ES-I3 (cell line): Measurements from ENCODE around the gene TASP1.

ENCODE experiments used
- H3K36me3 ChIP-seq: 2 replicates; pipeline ENCODE4 v1.6.1; 2013; ENCODE audit warnings: mild to moderate bottlenecking, low read length, control low read depth, moderate library complexity; ENCODE audit not compliant: insufficient read depth
- H3K4me1 ChIP-seq: 2 replicates; pipeline ENCODE4 v1.6.1; 2013; ENCODE audit warnings: mild to moderate bottlenecking, control low read depth, low read length; ENCODE audit not compliant: insufficient read depth
- H3K9ac ChIP-seq: 2 replicates; pipeline ENCODE4 v1.6.1; 2013; ENCODE audit warnings: low read depth, mild to moderate bottlenecking, low read length, moderate library complexity
- H3K9me3 ChIP-seq: 2 replicates; pipeline ENCODE4 v1.6.1; 2013; ENCODE audit warnings: mild to moderate bottlenecking, low read length, moderate library complexity; ENCODE audit not compliant: control insufficient read depth, insufficient read depth

TASP1 gene

DNA sequence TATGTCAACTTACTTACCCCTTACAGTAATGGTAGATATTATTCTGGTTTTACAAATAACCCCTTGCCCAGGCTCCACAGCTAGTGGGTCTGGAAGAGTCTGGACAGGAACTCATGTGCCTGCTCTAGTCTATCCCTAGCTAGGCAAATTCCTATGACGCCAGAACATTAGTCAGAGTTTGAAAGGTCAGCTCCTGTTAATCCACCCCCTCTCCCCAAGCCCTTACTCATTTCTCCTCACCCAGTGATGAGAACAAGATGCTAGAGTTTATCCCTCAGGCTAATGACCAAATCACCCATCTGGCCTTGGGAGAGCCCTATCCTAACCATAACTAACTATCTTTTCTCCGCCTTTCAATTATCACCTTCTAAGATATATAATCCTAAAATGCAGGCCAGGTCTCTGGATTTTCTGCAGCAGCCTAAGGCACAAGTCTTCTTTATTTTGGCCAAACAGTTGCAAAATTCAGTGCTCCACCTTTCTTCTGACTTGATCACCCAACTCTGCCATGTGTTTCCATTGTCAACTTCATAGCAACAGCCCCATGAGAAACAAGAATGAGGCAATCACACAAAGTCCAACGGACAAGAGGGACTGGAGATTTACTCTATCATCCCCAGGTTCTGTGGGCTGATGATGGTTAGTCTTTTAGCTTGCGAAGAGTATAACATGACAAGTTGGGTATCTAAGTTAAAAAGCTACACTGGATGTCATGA is 113.3 kb downstream of the TASP1 start:
- Histone ChIP-seq H3K4me1 (no peaks in the 10 kb centered on the region), H3K9me3 (no peaks in the 10 kb centered on the region), H3K36me3 (no peaks in the 10 kb centered on the region), H3K9ac (no peak overlapping the region)

DNA sequence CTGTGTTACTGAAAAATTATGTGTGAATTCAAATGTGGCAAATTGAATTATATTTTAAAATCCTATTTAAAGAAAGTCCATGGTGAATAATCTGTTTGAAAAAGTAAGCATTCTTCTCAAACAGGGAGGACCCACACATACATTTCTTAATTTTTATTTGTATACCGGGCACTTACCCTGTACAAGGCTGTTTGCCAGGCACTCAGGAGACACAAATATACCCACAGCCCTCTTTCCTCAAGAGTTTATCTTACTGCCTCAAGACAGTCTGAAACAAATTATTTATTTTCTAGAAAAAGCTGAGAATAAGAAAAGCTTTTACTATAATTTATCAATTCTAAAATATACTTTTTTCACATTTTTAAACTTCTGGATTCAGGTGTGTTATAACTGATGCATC is 114.4 kb downstream of the TASP1 start:
- Histone ChIP-seq H3K4me1 (no peaks in the 10 kb centered on the region), H3K36me3 (no peaks in the 10 kb centered on the region), H3K9me3 (no peaks in the 10 kb centered on the region), H3K9ac (no peak overlapping the region)

DNA sequence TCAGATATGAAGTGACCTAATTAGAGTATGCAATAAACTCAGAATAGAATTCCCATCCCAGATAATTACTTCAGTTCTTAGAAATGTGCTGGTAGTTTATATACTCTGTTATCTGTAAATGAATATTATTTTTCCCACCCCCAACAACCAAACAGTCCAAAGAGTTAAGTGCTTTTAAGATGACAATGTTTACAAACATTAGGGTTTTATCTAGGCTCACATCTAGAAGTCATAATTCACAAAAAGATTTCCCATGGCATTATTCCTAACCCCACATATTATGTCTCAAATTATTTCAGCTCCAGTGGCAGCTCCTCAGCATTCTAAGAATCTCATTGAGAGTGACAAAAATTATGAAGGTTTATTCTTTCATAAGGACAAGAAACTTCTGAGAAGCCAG is 120.9 kb downstream of the TASP1 start:
- no peak overlapping the region for H3K9ac ChIP-seq

DNA sequence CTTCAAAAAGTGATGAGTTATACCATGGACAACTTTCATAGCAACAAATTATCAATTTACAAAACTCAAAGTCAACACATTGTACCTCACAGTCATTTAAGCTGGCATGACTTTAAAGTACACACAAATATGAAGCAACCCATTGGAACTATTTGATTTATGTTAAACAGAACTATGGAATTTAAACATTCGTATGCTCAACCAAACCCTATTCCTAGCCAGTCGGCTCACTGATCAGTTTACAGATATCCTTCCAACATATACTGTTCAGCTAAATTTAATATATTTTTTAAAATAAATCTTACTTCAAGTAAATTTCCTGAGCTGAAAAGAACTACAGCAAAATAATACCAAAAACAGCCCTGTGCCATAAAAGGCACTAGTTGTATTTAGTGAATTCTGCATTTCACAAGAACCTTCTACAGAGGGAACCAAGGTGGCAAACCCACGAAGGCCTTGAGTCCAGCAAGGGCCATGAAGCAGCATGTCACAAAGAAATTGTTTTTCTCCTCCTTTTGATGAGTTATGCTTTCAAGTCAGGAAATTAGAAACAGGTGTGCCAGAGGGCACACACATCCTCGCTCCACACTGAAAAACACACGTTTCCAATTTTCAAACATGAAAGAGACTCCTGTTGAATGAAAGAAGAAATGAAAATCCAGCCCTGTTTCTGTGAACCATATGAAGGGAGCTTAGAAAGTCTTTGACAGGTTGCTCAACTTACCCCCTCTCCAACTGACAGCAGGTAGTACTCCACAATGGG is 122.8 kb downstream of the TASP1 start:
- Histone ChIP-seq H3K36me3 (no peaks in the 10 kb centered on the region), H3K9ac (no peak overlapping the region), H3K9me3 (no peaks in the 10 kb centered on the region)

More for the DNA sequence above, 120.9 kb downstream of the TASP1 start:
- H3K36me3 ChIP-seq, result no peaks in the 10 kb centered on the region
- no peaks in the 10 kb centered on the region for H3K9me3 ChIP-seq
- no peaks in the 10 kb centered on the region for H3K4me1 ChIP-seq

DNA sequence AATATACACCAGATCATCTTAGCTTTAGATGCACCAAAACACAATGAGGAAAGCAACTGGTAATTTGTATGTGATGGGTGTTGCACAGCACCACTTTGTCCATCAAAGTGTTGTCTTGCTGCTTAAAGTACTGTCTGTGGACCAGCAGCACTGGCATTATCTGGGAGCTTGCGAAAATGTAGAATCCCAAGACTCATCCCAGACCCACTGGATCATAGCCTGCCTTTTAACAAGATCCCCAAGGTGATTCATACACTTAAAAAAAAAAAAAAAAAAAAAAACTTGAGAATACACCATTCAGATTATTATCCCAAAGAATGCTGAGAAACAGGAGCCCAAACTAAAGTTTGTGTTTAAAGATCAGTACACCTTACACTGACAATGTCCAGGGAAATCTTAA is 123.4 kb downstream of the TASP1 start:
- H3K9ac ChIP-seq, result no peak overlapping the region
- no peaks in the 10 kb centered on the region for H3K36me3 ChIP-seq
- no peaks in the 10 kb centered on the region for H3K4me1 ChIP-seq
- no peaks in the 10 kb centered on the region for H3K9me3 ChIP-seq

More for the DNA sequence above, 122.8 kb downstream of the TASP1 start:
- H3K4me1 ChIP-seq, result no peaks in the 10 kb centered on the region

DNA sequence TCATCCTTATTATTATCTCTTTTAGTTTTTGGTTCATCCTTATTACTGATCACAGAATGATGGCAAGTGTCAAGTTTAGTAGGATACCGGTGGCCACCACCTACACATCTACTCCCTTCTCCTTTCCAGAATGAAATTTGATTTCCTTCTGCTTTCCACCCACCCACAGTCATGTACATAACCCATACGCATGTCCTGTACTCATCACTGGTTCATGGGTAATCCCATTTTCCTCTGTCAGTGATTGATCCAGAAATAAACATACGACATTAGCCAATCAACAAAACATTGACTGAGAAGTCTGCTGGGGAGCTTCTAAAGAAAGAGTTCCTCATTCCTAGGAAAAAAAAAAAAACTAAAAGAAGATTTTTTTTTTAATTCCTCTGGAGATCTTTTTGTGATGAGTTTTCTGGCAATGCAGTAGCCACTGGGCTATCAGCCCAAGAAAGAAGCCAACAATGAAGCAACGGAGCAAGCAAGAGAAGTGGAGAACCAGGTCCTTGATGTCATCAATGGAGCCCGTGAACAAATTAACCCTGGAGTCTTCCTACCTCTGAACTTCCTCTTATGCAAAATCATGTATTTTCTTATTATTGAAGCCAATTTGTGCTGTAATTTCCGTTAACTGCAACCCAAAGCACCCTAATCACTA is 127.8 kb downstream of the TASP1 start:
- Histone ChIP-seq H3K9me3 (peaks cover 6% of the 10 kb centered on the region; the same call in 1 of the 2 replicates), H3K4me1 (no peaks in the 10 kb centered on the region), H3K36me3 (no peaks in the 10 kb centered on the region), H3K9ac (no peak overlapping the region)

DNA sequence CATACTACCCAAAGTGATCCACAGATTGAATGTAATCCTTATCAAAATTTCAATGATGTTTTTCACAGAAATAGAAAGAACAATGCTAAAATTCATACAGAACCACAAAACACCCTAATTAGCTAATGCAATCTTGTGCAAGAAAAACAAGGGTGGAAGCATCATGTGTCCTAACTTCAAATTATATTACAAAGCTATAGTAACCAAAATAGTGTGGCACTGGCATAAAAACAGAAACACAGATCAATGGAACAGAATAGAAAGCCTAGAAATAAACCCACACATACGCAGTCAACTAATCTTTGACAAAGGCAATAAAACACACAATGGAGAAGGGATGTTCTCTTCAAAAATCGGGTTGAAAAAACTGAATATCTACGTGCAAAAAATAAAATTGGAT is 131.1 kb downstream of the TASP1 start:
- H3K4me1 ChIP-seq, result no peaks in the 10 kb centered on the region
- H3K9ac ChIP-seq, result no peak overlapping the region
- H3K36me3 ChIP-seq, result no peaks in the 10 kb centered on the region
- peaks cover 9% of the 10 kb centered on the region; the same call in 1 of the 2 replicates for H3K9me3 ChIP-seq

DNA sequence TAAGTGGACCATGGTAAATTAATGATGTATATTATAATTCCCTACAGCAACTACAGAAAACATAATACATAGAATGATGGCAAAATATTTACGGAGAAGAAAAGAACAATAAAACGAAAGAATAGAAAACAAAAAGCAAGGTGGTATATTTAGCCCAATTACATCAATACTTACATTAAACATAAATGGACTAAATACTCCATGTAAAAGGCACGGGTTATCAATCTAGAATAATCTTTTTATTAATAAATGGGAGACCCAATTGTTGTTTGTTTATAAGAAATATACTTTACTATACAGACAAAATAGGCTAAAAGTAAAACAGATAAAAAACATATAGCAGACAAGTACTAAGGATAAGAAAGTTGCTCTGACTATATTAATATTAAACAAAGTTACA is 137.2 kb downstream of the TASP1 start:
- no peaks in the 10 kb centered on the region for H3K4me1 ChIP-seq
- H3K9ac ChIP-seq, result no peak overlapping the region
- peaks cover 14% of the 10 kb centered on the region for H3K9me3 ChIP-seq
- H3K36me3 ChIP-seq, result no peaks in the 10 kb centered on the region

DNA sequence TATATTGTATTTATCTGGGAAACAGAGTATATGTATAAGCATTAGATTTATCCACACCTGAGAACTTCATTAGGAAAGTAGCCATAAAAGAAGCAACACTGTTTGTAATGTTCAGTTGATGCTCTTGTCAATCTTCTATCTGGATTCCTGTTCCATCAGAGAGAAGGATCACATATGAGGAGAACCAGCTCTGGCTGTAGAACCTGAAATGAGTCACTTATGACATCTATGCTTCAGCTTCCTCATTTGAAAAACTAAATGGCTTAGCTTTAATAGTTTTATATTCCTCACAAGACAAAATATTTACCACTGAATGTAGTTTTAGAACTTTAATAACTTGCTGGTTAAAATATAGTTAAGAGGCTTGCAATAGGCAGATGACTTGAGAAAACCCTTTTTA is 144.7 kb downstream of the TASP1 start:
- no peak overlapping the region for H3K9ac ChIP-seq
- no peaks in the 10 kb centered on the region for H3K36me3 ChIP-seq
- peaks cover 18% of the 10 kb centered on the region for H3K4me1 ChIP-seq
- no peaks in the 10 kb centered on the region; the same call in 1 of the 2 replicates for H3K9me3 ChIP-seq

DNA sequence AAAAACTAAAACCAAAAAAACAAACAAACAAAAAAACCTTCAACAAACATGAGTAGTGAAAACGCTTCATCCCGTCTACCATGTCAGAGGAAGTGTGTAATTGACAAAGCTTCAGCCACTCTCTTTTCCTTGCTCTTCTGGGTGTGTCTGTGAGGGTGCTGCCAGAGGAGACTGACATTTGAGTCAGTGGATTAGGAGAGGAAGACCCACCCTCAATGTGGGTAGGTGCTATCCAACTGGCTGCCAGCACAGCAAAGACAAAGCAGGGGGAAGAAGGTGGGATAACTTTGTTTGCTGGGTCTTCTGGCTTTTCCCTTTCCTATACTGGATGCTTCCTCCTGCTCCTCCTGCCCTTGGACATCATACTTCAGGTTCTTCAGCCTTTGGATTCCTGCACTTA is 145.6 kb downstream of the TASP1 start:
- no peaks in the 10 kb centered on the region for H3K36me3 ChIP-seq

DNA sequence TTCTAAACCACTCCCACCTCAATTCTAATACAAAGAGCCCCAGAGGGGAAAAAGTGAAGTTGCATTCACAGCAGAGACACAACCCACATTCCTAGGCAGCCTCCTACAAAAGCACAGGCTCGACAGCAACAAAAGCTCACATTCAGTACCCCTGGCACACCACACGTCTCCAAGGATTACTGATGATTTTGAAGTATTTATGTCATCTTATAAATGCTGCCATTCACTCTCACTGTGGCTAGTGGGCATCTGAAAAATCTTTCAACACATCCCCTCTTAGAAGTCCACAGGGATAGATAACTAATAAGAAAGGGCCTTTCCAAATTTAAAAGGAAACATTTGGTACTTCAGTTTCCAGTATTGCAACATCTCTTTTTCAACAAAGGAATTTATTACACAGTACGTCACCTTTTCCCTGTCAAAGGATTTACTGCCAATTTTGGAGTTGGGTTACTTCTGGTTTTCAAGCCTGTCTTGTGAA is 146.7 kb downstream of the TASP1 start:
- H3K36me3 ChIP-seq, result no peaks in the 10 kb centered on the region
- no peak overlapping the region for H3K9ac ChIP-seq
- H3K4me1 ChIP-seq, result peaks cover 18% of the 10 kb centered on the region
- H3K9me3 ChIP-seq, result no peaks in the 10 kb centered on the region; the same call in 1 of the 2 replicates

More for the DNA sequence above, 145.6 kb downstream of the TASP1 start:
- peaks cover 18% of the 10 kb centered on the region for H3K4me1 ChIP-seq
- no peaks in the 10 kb centered on the region; the same call in 1 of the 2 replicates for H3K9me3 ChIP-seq
- H3K9ac ChIP-seq, result no peak overlapping the region

DNA sequence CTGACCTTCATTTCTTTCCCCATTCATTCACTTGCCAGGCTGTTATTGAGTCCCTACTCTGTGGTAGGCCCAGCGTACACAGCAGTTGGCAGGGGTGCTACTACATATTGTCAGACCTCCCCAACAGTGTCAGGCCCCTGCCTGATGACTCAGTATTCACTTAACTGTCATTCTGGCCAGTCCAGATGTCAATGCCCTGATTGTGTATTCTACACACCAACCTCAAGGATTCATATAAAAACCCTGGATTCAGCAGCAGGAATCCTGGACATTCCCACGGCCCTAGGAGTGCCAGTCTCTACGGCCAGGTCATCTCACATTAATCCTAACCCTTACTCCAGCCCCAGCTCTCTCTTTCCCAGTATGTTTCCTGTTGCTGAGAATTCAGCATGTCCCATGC is 151.5 kb downstream of the TASP1 start:
- Histone ChIP-seq H3K4me1 (peaks cover 10% of the 10 kb centered on the region), H3K36me3 (no peaks in the 10 kb centered on the region), H3K9ac (no peak overlapping the region), H3K9me3 (no peaks in the 10 kb centered on the region)

DNA sequence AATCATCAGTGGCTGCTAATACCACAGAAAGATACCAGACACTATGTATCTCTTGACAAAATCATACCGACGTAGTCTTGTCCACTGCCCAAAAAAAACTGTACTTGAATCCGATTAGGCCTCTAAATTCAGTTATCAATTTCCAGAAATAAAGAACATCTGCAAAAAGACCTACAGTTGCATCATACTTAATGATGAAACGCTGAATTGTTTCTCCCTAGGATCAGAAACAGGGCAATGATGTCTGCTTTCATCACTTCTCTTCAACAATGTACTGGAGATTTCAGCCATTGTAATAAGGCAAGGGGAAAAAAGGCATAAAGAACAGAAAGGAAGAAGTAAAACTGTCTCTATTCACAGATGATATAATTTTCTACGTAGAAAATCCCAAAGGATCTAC is 152.0 kb downstream of the TASP1 start:
- H3K4me1 ChIP-seq, result peaks cover 7% of the 10 kb centered on the region; the same call in 1 of the 2 replicates
- H3K36me3 ChIP-seq, result no peaks in the 10 kb centered on the region
- H3K9ac ChIP-seq, result no peak overlapping the region
- H3K9me3 ChIP-seq, result no peaks in the 10 kb centered on the region

DNA sequence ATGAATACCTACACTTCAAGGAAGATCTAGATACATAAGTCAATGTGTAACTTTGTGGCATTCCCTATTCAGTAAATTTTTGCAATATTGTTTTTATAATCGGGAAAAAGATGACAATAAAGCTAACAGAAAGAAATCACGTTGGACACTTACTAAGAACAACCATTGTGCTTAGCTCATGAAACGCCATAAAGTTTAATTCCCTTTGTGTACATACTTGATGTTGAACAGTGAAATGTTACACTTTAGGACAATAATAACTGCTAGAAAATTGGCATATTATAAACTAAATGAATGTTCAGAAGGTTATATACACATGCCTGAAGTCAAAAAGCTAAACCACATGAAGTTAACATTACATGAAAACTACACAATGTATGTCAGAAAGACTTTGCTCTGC is 153.2 kb downstream of the TASP1 start:
- H3K9me3 ChIP-seq, result no peaks in the 10 kb centered on the region
- H3K36me3 ChIP-seq, result no peaks in the 10 kb centered on the region
- H3K9ac ChIP-seq, result no peak overlapping the region
- no peaks in the 10 kb centered on the region for H3K4me1 ChIP-seq
